HG02678 (cell line): ENCODE data around the gene ZNF334.

Experiments
- ATAC-seq: cut with Tn5 transposase; IDR thresholded peaks from one replicate; pipeline ENCODE4 v1.9.1; 2021; ENCODE audit warnings: mild to moderate bottlenecking, moderate library complexity; ENCODE audit not compliant: unreplicated experiment

The ZNF334 gene

GRCh38 chr20:46546298-46546697 is 32.9 kb upstream of the ZNF334 start:
- no peak for ATAC-seq

DNA sequence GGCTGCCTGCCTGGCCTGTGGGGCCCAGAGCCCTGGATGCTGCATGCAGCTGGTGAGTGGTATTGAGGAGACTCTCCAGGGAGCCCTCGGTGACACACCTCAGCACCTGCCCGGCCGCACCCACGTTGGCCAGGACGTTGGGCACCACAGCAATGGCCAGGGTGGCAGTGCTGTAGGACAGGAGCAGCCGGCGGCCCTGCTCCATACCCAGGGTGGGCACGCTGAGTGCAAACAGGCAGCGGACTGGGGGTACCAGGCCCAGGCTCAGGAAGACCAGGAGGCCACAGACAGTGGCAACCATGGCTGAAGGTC is 32.4 kb upstream of the ZNF334 start:
- ATAC-seq, result no peak

- ATAC-seq, result no peak
These were observed 31.9 kb upstream of the ZNF334 start for GRCh38 chr20:46545077-46545826.

- ATAC-seq, result no peak
These were observed 31.2 kb upstream of the ZNF334 start for GRCh38 chr20:46544576-46544975.

- no peak for ATAC-seq
These were observed 30.6 kb upstream of the ZNF334 start for GRCh38 chr20:46543959-46544358.

DNA sequence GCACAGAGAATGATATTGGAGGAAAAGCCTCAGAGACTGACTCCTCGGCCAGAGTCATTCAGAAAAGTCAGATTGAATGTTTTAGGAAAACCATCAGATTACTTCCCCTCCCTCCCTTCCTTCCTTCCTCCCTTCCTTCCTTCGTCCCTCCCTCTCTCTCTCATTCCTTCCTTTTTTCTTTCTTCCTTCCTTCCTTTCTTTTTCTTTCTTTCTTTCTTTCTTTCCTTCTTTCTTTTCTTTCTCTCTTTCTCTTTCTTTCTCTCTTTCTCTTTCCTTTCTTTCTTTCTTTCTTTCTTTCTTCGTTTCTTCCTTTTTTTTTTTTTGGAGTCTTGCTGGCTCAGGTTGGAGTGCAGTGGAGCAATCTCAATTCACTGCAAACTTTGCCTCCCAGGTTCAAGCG is 29.7 kb upstream of the ZNF334 start:
- ATAC-seq, result no peak

DNA sequence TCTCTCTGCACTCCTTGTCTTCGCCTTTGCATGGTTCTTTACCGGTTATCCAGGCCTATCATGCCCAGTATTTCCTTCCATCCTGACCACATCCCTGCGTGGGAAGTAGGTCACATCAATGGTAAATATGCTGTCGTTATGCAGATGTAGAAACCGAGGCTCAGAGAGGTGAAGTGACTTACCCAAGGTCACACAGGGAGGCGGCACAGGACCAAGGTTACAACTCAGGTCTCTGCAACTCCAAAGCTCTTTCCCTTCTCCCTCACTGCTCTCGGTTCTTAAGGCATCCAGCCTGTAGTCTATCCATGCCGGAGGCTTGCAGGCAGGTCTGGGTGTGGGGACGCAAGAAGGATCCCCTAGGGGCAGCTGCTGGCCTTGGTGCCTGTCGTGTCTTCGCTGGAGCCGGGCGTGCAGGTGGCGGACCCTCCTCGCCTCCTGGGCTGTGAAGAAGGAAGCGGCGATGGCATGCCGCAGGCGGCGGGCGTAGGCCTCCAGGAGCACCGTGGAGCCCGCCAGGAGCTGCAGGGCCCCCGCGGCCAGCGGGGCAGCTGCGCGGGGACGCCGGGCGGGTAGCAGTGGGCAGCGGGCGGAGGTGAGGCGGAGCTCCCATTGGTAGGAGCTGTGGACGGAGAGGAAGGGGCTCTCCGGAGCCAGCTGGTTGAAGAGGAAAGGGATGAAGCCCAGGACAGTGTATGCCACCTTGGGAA is 28.0 kb upstream of the ZNF334 start:
- ATAC-seq, result no peak

DNA sequence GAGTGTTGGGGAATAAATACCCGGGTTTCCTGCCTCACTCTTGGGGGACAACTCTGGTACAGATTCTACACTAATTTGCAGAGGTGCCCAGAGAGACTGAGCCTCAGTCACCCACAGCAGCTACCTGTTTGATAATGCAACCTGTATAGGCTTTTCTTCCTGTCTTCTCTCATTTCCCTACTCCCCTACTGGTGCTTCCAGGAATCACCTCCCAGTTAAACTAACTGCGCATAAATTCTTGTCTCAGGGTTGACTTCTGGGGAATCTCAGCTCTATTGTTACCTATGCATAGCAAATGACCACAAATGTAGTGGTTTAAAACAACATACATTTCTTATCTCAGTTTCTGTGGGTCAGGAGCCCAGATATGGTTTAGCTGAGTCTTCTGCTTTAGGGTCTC is 25.8 kb upstream of the ZNF334 start:
- no peak for ATAC-seq

- no peak for ATAC-seq
These were observed 17.3 kb upstream of the ZNF334 start for GRCh38 chr20:46530640-46531039.

GRCh38 chr20:46523696-46524328 is 10.5 kb upstream of the ZNF334 start:
- ATAC-seq, result no peak

GRCh38 chr20:46523108-46523507 is 9.7 kb upstream of the ZNF334 start:
- no peak for ATAC-seq

DNA sequence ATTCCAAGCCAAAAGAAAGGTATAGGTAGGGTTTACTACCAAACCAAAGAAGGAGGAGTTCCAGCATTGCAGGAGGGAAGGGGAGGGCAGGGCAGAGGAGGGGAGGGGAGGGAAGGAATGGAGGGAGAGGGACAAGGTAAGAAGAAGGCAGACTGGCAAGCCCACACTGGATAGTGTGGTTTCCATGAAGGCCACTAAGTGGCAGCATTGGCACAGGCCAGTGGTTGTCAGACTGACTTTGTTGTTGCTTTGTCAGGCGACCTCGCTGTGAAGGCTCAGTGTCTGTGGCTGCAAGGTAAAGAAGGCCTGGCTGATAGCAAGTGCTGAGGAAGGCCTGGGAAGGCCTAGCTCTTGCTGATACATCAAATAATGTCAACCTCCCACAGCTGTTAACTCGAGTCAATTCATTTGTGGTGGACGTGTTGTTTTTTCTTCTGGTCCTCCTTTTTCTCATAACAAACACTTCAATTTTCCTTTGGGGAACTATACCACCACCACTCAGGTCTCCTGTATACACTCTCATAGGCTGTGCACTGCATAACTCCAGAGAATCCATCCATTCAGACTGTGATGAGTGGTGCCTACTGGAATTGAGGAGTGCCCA is 7.7 kb upstream of the ZNF334 start:
- no peak for ATAC-seq

GRCh38 chr20:46520540-46520939 is 7.2 kb upstream of the ZNF334 start:
- ATAC-seq, result no peak

DNA sequence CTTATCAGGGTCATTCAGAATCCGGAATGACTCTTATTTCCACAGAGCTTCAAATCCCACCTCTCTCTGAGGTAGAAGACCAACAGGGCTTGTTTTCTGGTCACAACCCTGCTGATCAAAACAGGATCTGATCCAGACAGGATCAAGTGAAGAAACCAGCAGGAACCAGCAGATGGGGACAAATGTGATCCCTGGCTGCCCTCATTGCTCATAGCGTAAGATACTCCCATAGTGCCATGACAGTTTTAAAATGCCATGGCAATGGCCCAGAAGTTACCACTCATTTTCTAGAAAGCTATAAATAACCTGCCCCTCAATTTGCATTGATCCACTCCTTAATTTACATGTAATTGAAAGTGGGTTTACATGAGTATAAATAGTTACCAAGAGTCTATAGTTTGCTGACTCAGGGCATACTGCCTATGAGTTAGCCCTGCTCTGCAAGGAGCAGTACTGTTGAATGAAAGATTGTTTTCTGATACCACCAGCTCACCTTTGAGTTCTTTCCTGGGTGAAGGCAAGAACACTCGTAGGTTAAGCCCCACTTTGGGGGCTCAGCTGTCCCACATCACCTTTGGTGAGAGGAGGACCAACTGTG is 6.2 kb upstream of the ZNF334 start:
- ATAC-seq, result no peak

DNA sequence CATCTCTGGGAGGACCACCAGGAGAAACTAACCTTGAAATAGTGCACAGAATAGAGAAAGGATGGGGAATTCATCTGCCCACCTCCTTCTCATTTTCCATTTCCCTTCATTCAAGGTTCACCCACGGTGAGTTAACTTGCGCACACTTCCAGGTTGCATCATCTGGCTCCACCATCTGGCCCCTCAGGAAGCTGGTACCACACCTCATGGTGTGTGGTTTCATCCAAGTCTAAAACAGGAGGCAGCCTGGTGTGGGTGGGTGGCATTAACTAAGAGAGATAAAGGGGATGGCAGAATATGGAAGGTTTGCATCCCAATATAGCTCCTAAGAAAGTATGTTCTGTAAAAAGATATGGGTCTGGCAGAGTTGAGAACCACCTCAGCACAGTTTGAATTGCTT is 3.8 kb downstream of the ZNF334 start:
- ATAC-seq, result no peak

- ATAC-seq, result no peak
These were observed 5.5 kb downstream of the ZNF334 start for GRCh38 chr20:46507760-46508407.

GRCh38 chr20:46505506-46505905 is 7.9 kb downstream of the ZNF334 start:
- no peak for ATAC-seq

- no peak for ATAC-seq
These were observed 11.4 kb downstream of the ZNF334 start for GRCh38 chr20:46501961-46502360.

DNA sequence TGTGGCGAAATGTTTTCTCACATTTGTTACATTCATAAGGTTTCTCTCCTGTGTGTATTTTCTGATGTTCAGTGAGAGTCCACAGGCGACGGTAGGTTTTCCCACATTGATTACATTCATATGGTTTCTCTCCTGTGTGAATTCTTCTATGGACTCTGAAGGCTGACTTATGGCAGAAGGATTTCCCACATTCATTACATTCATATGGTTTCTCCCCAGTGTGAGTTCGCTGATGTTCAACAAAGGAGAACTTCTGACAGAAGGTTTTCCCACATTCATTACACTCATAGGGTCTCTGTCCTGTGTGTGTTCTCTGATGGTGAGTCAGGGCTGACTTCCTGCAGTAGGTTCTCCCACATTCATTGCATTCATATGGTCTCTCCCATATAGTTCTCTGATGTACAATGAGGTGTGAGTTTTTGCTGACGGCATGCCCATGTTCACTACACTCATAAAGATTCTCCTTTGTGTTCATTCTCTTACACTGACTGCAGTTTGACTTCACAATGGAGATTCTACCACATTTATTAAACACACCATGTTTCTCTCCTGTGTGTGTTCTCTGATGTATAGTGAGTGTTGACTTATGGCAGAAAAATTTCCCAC is 11.9 kb downstream of the ZNF334 start:
- ATAC-seq, result no peak

DNA sequence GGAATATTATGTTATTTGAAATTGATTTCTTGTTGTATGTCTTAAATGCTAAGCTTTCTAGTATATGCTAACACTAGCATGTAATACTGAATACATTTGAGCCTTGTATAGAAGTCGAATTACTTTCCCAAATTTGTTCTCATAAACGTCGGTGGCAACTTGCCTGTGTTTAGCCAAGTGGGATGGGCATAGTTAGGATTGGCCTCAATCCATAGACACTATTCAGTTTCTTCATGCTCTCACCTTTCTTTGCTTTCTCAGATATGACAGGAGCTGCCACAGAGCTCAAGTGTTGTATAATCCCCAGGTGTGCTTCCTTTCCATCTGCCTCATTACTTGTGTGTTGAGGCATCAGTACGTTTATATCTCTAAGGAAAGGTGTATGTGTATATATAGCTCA is 19.3 kb downstream of the ZNF334 start:
- ATAC-seq, result no peak

GRCh38 chr20:46491354-46491753 is 22.0 kb downstream of the ZNF334 start:
- no peak for ATAC-seq
